ENCODE measurements around the gene APCDD1.

The APCDD1 gene

DNA sequence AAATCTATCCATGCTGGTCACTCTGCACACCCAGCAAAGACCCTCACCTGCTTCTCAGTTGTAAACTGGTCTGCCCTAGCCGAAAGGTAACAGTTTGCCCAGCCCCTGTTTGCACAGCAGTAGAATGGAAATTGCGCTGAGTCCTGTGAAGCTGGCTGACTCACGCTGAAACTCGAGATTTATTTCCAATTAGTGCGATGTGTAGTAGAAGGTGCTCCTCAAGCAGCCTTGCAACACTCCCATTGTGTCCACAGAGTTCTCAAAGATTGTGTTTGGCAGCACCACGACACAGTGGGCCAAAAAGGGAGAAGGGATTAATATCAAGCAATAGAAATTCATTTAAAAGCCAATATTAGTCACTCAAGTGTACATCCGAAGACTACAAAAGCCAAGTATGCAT is 21.7 kb upstream of the APCDD1 start:
- DNase-seq: no peak

DNA sequence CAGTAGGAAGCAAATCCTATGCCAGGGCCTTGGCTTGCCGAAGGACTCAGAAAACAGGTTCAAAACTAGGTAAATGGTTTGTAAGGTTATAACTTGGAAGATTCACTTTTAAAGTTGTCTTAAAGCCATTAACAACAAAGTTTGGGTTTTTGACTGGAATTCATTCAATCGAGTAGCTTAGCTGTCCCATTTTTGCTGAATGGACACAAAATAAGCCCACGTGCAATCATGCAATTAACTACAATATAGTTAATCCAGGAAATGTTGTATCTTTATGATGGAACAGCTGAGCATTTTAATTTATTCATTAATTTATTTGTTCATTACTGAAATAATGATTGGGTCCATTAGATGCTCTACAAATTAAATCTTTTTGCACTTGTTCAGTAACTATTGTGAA is 18.3 kb upstream of the APCDD1 start:
- DNase-seq: no peak

DNA sequence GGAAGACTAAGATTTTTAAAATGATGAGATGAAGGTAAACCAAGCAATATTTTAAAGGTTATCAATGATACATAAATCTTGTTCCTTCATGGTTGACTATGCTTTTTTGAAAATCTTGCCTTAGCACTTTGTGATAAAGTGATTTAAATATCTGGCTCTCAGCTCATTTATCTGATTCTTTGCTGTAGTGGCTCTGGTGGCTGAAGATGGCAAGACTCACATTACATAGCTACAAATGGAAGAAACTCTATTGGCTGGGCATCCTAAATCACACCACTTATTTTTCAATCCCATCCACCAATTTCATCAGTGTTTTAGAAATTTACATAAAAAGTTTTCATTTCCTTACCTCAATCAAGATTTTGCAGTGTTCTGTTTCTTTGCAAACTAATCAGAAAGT is 16.6 kb upstream of the APCDD1 start:
- no peak for DNase-seq

DNA sequence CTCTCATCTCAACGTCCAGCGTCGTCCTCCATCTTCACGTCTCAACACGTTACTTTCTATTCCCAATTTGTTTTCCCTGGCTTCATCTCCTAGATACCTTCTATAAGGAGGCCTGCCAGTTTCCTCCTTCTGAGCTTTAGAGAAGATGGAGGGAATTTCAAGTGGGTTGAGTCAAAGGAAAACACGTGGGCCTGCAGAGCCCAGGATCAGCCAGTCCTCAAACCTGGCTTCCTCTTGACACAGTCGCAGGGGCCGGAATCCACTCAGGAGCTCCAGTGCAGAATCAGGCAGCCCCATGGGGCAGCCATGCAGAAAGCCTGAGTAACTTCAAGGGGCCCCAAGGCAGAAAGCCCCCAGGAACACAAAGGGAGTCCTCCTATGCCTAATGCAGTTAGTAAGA is 14.5 kb upstream of the APCDD1 start:
- DNase-seq: no peak

DNA sequence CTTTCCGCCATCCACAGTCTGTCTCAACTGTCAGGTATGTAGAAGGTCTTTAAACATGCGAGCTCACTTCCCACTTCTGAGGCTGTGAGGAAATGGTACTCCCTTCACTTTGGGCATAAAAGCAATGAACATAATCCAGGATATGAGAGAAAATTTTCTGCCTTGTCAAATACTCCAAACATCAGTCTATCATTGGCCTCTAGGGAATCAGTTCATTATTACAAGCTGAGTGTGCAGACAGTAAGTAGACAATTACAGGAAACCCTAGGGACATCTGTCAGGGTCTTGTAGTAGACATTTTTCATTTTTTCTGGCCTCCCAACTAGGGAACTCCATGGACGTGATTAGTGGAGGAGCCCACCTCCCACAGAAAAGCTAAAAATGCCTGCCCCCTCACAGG is 13.6 kb upstream of the APCDD1 start:
- no peak for DNase-seq

DNA sequence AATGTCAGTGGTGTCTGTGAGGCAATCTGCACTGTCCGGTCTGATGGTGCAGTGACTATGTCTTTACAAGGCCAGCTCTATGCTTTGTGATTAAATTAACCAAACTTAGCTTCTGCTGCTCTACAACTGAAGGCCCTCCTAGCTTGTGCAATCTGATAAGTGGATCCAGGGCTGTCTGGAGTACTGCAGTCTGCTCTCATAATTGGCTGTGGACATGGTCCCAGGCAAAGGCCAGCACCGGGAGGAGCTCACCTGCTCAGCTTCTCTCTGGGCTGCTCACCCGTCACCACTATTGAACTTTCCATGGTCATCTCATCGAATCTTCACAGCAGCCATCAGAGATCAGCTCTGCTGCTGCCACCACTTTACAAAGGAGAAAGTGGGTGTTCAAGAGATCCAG is 13.0 kb upstream of the APCDD1 start:
- no peak for DNase-seq

DNA sequence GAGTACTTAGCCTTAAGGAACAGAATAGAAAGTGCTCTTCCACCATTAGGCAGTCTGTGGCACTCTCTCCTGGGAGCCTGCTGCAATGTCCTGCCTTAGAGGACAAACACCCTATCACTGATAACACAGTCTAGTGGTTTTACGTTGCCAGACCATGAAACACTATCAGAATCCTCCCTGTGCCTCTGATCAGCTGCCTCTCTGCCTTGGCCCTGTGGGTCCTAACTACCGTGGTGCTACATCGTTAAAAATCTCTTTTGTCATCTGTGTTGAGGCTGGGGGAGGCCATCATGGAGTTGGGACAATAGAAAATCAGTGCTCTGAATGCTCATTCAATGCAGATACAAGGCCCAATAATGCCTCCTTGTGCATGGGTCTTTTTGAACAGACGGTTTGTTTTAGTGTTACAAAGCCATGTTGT is 11.9 kb upstream of the APCDD1 start:
- no peak for DNase-seq

DNA sequence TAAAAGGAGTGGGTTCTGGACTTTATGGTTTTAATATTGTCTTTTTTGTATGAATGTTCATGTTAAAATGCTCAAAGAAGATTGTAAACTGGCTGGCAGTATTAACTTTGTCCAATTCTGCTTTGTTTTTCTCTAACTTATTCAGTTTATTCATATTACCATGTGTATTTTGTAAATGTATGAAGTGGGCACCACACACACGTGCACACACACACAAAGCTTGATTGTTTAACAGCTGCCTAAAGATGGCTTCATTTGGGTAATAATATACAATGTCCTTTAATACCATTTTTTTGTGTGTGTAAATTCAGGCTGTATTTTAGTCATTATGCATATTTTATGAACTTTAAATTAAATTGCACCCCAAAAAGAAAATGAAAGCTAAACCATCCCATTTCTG is 11.4 kb upstream of the APCDD1 start:
- DNase-seq: no peak

DNA sequence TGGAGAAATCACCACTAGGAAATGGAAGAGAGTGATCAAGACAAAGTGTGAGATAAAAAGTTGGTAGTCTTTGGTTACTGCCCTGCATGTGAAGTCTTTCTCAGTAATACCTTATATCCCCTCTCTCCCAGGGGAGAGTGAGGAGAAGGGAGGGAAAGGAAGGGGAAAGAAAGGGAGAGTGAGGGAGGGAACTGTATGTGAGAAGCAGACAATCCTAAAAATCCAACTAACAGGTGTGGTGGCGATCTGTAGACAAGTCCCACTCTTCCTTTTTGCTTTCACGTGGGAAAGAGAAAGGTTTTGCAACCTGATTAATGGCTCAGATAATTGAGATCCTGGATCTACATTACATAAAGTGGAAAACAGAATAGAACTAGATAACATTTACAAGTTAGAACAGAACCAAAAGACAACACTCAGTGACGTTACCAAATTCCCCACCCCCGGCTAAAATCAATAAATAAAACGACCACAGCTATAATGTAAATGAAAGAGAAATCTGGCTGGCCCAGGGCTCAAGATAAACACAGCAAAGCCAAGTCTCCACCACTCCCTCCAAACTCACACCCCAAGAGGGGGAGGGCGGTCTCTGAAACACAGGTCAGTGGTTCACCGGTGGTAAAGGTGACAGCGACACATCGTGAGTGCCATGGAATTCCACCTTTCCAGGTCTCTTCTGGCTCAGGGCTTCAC is 10.0 kb upstream of the APCDD1 start:
- DNase-seq: no peak

DNA sequence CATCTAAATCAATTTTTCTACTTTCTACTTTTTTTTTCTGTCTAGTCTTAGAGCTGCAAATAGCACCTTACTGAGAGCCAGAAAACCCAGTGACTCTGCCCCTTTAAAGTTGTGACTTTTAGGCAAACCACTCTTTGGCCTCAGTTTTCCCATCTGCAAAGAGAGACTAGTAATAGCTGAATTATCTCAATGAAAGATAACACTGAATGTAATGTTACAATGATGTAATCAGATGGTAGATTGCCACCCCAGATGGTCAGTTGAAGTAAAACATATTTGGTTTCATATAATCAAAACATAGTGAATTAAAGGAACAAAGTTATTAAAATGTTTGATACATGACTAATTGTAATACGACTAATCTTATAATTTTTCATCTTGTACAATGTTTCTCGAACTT is 5.0 kb upstream of the APCDD1 start:
- no peak for DNase-seq

DNA sequence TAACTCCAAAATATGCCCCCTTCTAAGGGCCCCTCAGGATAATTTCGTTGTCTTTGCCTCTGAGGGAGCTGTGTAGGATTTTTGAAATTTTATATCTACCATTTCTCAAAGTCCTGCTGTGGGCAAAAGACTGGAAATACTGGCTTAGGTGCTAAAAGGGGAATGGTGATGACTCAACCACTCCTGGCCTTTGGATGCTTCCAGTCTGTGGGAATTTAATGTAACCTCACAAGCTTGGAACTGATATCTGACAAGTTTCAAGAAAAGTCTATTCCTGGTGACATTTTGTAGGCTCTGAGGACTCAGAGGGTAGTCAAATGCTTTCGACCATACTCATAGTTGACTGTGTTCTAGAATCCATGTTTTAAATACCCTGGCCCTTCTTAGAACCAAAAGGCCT is 3.4 kb upstream of the APCDD1 start:
- DNase-seq: no peak

DNA sequence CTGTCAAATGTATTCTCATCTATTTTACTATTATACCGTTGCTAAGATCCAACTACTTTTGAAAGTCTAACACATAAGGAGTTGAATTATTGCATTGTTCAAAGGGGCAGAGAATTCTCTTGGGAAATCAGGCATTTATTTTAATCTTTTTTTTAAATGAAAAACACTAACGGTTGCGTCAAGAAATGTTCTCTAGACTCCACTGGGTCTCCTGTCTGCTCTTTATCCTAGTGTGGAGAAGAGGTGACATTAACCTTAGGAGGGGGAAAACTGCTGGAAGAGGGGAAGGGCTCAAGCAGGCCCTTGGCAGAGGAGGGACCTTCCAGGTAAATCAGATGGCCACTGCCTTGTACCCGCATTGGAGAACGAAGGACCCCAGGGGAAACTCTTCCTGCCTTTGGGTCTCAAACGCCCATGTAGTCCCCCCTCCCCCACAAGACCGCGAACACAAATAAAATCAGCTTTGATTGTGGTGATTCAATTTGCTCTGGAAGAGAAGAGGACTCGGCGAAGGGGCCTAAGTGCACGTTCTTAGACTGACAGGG is 1.1 kb upstream of the APCDD1 start:
- DNase-seq: no peak

DNA sequence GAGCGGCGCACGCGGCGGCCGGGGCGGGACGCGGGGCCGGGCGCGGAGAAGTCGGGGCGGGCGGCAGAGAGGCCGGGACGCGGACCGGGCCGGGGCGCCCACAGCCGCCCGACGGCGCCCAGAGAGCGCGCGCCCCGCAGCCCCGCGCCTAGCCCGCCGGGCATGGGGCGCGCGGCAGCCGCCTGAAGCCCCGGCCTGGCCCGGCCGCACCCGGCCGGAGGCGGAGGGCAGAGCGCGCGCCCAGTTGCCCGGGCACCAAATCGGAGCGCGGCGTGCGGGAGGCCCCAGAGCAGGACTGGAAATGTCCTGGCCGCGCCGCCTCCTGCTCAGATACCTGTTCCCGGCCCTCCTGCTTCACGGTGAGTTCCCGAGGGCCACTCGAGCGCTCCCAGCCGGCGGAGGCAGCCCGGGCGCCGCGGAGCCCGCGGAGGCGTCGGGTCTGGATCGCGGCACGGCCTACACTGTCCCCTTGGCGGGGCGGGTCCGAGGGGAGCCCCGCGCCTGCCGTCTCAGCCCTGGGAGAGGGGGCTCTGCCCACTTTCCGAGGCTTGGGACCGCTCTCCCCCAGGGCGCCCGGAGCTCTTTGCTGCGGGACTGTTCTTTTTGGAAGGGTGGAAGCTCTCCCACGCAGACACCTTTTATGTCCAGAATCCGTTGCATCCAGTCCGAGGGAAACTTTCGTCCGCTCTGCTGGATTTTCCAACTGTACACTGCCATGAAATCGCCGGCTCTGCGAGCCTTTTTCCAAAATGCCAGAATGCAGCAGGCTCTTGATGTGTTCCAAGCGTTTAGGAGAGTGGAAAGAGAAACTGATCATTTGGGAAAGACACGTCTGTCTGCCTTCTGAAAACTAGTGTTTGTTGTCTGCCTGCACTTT is 484 bp downstream of the APCDD1 start:
- no peak for DNase-seq

DNA sequence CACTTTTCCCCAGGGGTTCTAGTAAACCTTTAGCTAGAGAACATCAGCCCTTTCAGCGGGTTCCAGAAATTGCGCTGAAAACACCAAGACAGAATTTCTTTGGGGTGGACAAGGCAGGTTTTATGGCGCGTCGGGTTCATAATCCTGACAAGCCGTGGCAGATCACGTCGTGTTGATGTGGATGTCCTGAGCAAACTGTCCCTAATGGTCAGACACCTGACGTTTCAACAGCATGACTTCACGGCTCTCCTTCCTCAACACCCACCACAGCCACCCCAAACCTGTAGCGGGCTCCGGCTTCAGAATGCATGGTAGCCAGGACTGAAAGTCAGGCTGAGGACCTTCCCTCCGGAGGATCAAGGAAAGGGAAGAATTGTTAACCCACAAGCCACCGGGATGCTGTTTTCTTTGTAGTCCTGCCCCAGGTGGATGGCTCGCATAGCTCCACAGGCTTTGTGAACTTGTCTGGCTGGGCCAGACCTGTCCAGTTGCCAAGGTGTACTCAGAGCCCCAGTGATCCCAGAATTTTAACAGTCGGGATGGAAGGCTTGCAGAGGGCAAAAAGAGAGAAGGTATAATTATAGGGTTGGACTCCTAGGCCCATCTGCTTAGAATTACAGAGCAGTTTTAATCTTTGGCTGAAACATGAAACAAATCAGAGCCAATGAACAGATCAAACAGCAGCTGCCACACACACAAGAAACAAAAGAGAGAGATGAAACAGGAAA is 1.5 kb downstream of the APCDD1 start:
- no peak for DNase-seq

DNA sequence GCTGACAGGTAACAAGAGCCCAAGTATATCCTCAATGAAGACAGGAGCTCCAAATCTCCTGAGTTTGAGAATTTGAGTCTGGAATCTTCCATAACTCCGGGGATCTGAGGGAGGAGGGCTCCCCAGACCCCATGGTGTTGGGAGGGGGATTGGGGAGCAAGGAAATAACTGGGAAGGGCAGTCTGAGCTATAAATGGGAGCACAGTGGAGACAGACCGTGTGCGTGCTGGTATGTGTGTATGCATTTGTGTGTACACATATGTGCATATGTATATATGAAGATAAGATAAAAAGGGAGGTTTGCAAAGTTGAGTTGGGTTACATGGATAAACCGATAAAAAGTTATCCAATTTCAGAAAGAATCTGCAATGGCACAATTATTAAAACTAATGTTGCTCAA is 2.3 kb downstream of the APCDD1 start:
- DNase-seq: no peak

DNA sequence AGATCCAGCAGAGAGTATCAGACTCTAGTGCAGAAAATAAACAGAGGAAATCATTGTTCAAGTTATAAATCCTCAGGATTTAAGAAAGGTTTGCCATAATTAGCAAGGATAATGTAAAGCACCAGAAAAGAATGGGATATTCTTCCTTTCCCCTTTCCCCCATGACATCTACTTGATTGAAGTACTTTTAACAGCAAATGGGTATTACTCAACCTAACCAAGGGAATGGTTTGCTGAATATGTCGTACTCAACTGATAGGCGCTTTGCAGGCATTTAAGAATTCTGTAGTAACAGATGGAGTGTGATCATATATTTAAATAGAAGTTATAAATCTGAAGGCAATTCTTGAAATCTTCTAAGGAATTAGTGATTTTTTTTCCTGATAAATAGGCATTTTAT is 2.7 kb downstream of the APCDD1 start:
- no peak for DNase-seq

DNA sequence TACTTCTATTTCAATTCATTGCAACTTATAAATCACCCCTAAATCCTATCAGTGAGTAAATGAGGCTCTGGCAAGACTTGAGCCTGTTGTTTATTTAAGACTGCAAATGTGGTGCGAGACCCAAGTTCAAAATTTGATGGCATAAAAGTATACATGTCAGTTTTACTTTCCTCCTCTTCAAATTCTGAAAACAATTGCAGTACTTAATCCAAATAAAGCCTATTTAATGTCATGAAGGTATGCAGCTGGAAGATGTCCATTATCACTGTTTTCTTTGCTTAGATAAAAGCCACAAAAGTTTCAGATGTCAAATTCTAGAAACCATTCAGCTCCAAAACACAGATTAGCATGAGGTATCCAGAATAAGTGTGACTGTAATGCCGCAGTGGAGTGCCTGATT is 3.3 kb downstream of the APCDD1 start:
- no peak for DNase-seq

DNA sequence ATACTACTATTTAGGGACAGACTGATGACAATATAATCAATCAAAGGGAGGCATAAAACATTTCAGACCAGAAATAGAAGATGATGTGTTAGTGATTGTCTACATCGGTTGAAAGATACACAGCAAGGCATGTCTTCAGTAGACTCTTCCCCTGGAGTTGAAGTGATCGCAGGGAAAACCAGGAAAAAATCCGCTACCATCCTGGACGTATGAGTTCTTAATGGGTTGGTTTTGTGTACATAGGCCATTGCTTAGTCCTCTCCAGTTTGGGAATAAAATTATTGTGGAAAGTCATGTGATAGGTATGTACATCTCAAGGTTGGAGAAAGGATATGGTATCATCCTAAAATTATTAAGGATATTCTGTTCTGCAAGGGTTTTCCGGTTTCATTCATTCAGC is 4.3 kb downstream of the APCDD1 start:
- no peak for DNase-seq

DNA sequence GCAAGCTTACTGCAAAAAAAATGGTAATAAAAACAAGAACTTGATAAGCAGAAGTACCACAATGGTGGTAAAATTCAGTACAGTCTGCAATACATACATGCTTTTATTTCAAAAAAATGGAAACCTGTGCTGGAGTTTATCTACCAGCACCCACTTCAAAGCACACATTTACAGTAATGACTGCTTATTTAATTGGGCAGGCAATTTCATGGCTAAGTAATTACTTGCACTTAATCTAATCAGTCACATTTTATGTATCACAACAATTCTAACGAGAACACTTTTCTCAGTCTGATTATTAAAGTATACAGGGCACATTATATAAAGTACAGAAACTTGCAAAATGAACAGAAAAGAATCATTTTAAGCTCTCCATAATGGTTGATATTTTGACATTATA is 5.2 kb downstream of the APCDD1 start:
- no peak for DNase-seq

DNA sequence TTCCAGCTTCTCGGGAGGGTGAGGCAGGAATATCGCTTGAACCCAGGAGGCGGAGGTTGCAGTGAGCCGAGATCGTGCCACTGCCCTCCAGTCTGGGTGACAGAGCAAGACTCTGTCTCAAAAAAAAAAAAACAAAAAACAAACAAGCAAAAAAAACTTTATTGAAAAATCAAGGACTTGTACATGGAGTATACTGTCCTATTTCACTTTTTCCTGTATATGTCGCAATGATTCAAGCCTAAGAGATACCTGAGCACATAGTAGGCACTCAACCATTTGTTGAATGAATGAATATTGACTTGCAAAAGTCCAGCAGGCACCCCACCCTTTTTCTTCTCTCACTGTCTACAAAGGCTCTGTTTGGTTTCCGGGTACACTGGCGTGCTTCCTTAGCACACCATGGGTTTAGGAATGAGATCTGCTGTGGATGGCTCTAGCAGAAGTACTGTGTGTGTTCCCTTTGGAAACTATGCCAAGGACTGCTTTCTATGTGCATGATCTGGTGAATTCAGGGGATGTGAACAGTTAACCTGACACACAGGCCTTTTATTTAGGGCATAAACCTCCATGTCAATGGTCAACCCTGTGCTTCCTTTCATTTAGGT is 6.1 kb downstream of the APCDD1 start:
- DNase-seq: no peak

DNA sequence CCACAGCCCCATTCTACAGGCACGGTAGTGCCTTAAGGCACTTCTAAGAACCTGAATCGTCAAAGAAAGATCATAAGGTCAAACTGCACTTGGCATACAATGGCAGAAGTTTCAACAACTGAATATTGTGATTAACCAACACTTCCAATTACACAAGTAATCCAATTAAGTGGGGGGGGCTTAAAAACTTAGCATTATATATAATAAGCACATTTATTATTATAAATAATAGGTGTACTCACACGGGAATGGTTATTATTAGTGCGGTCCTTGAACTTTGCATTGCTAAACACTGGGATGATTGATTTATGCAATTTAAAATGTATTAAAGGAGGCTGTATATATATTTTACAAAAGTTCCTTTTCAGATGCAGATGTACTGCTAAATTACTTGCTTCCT is 7.6 kb downstream of the APCDD1 start:
- no peak for DNase-seq

DNA sequence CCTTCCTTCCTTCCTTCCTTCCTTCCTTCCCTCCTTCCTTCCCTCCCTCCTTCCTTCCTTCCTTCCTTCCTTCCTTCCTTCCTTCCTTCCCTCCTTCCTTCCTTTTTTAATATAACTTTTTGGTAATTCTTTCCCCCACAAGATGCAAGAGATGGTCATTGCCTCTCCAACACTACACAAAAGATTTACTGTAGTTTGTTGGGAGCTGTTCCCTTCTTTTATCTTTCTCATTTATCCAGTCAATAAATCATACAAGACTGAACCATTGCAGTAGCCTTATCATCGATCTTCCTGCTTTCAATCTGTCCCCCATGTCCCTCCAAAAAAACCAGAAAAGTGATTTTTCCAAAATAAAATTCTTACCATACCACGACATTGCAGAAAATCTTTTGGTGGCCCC is 8.2 kb downstream of the APCDD1 start:
- DNase-seq: no peak

DNA sequence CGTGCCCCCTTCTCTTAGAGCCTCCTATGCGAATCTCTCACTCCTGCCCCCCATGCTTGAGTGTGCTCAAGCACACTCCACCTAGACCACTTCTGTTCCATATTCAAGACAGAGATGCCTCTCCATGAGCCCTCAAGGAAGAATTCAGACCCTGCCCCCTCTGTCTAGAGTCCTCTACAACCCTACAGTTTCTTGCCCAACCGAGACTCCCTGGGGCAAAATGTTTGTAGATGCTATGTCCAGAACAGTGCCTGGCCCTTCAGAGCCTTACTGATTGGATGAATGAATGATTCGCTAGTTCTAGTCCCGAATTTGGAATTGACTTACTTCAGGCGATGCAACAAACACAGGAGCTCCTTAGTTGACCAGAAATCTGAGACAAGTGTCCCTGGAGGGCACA is 8.7 kb downstream of the APCDD1 start:
- no peak for DNase-seq

Data from NK-92 treated with Interleukin-12 subunit alpha and Interleukin-12 subunit beta, amount 100 ng/mL, for 24 hours (cell line).